GM21367 (cell line): Measurements from ENCODE around the gene TMEM69.
"Not testable (repeated sequence)": the region's sequence is repeated elsewhere in the genome, so short reads cannot be mapped to it uniquely, and the experiment has no call there.

ENCODE experiments used
- ATAC-seq: cut with Tn5 transposase; IDR thresholded peaks from one replicate; pipeline ENCODE4 v1.9.1; 2021; ENCODE audit not compliant: unreplicated experiment

TMEM69 gene

GRCh38 chr1:45677751-45678245 lies 10.2 kb upstream of the TMEM69 start:
- ATAC-seq: no peak

- no peak for ATAC-seq
Observed at GRCh38 chr1:45678489-45678888, 9.5 kb upstream of the TMEM69 start.

- no peak for ATAC-seq
Observed at GRCh38 chr1:45679123-45679522, 8.9 kb upstream of the TMEM69 start.

GRCh38 chr1:45682942-45683341 lies 5.0 kb upstream of the TMEM69 start:
- no peak for ATAC-seq

- no peak for ATAC-seq
Observed at GRCh38 chr1:45684402-45684801, 3.6 kb upstream of the TMEM69 start.

- no peak for ATAC-seq
Observed at GRCh38 chr1:45685308-45686014, 2.5 kb upstream of the TMEM69 start.

GRCh38 chr1:45686015-45686287 lies 2.0 kb upstream of the TMEM69 start:
- no peak for ATAC-seq

- peak; percentile 38 for ATAC-seq
Observed at GRCh38 chr1:45686288-45687013, 1.5 kb upstream of the TMEM69 start, which contains the start of gene GPBP1L1. GPBP1L1 (minus strand) TSS chr1:45686533; CDS start chr1:45659087, 27,446 bp downstream.

- ATAC-seq: peak; percentile 81
Observed at GRCh38 chr1:45687014-45687753, 797 bp upstream of the TMEM69 start.

GRCh38 chr1:45693811-45694210 lies 5.8 kb downstream of the TMEM69 start:
- ATAC-seq: not testable (repeated sequence)

- no peak for ATAC-seq
Observed at GRCh38 chr1:45694823-45695222, 6.8 kb downstream of the TMEM69 start.

- ATAC-seq: no peak
Observed at GRCh38 chr1:45704637-45705036, 16.7 kb downstream of the TMEM69 start.

- no peak for ATAC-seq
Observed at GRCh38 chr1:45713711-45714110, 25.7 kb downstream of the TMEM69 start.

- ATAC-seq: no peak
Observed at GRCh38 chr1:45716700-45717099, 28.7 kb downstream of the TMEM69 start.

- not testable (repeated sequence) for ATAC-seq
Observed at GRCh38 chr1:45717386-45717785, 29.4 kb downstream of the TMEM69 start.

GRCh38 chr1:45718289-45718688 lies 30.3 kb downstream of the TMEM69 start:
- no peak for ATAC-seq

GRCh38 chr1:45721207-45721606 lies 33.2 kb downstream of the TMEM69 start:
- no peak for ATAC-seq

GRCh38 chr1:45722809-45723208 lies 34.8 kb downstream of the TMEM69 start:
- no peak for ATAC-seq

GRCh38 chr1:45723248-45723930 lies 35.4 kb downstream of the TMEM69 start:
- ATAC-seq: no peak

GRCh38 chr1:45726007-45726406 lies 38.0 kb downstream of the TMEM69 start:
- not testable (repeated sequence) for ATAC-seq
